Stimulated activated CD8-positive, alpha-beta memory T cell treated with anti-CD3 and anti-CD28 coated beads, Interleukin-15, amount 100 ng/mL, for 1 hour (primary cell): Measurements from ENCODE around the gene ZKSCAN4.

Source experiments
- DNase-seq: peaks from one replicate; pipeline ENCODE4 v3.0.0-alpha.2; 2020; ENCODE audit warnings: low read depth

The ZKSCAN4 gene

DNA sequence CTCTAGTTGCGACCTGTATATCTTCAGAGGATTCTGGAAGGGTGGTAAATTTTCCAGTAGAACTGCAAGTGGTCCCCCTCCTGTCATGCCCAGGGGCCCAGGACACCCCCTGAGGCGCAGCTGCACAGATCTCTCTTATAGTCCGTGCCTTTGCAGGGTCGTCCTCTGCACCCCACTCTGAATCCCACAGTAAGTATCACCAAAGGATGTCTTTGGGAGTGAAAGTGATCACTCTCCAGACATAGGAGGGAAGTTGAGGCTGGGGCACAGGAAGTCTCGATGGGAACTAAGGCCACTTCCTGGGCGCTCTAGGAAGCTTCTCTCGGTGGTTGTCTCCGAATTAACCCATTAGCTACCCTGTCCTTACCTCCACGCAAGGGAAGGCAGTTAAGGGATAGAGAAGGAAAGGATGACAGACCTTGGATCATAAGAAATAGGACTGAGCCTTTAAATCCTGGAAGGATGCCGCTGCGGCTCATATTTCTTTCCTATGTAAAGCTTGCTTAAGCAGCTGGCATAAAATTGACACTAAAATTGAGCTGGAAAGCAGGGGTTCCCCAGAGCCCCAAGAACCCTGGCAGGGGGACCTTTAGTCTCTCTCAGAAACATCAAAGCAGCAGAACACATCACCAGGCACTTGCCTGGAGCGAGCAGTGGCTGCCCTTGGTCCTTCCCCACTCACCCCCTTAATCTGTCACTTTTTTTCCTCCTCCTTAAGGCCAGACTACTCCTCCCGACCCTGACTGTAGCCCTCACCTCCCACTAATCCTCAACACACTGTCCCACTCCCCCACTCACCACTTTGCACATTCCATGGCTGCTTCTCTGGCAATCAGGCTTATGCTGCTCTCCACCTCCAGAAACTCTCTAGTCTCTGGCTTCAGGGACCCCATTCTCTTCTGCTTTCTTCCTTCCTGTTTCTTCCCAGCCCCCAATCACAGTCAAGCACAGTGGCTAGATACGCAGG is at the start of gene ZKSCAN4:
ZKSCAN4 (minus strand) TSS at position 261 of the 967 bp plus-strand sequence. CDS start 289 bp downstream, outside the sequence.
- DNase-seq = peak; percentile 64

- no peak for DNase-seq
Measured at GRCh38 chr6:28296520-28297060, 44.5 kb upstream of the ZKSCAN4 start.

- DNase-seq = no peak
Measured at GRCh38 chr6:28295326-28295725, 43.3 kb upstream of the ZKSCAN4 start.

- no peak for DNase-seq
Measured at GRCh38 chr6:28291573-28291972, 39.5 kb upstream of the ZKSCAN4 start.

DNA sequence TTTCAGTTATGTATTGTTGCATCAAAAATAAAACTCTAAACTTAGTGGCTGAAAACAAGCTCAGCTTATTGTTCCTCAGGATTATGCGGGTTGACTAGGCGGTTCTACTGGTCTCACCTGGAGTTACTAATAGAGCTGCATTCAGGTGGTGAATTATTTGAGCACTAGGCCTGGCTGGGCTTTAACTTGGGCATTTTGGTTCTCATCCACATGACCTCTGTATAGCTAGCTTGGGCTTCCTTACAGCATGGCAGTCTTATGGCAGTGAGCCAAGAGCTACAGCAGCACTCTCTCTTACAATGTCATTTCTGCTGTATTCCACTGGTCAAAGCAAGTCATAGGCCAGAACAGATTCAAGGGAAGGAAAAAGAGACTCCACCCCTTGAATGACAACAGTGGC is 30.9 kb upstream of the ZKSCAN4 start:
- no peak for DNase-seq

- DNase-seq = no peak
Measured at GRCh38 chr6:28281288-28282064, 29.4 kb upstream of the ZKSCAN4 start, which contains the start of gene PGBD1. TSS of gene PGBD1 (plus strand) at chr6:28281572. CDS start at chr6:28283814, 2,242 bp downstream.

- no peak for DNase-seq
Measured at GRCh38 chr6:28280595-28281287, 28.7 kb upstream of the ZKSCAN4 start.

GRCh38 chr6:28277746-28278145 is 25.7 kb upstream of the ZKSCAN4 start:
- no peak for DNase-seq

DNA sequence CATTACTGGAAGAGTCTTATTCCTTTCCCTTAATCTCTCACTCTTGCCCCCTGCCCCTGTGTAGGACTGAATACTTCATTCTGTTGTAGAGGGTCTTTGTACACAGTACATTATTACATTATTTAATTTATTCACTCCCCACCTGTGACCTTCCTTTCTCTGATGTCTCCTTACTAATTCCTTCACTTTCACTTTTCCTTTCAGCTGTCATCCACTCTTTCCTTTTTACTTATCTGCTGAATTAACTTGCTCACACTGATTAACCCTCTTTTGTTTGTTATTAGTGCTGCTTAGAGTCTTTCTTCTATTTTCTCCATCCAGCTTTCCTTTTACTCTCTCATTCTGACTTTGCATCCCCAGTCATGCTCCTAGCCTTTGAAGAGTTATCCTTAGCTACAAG is 22.8 kb upstream of the ZKSCAN4 start:
- no peak for DNase-seq

- DNase-seq = no peak
Measured at GRCh38 chr6:28269492-28269891, 17.4 kb upstream of the ZKSCAN4 start.

DNA sequence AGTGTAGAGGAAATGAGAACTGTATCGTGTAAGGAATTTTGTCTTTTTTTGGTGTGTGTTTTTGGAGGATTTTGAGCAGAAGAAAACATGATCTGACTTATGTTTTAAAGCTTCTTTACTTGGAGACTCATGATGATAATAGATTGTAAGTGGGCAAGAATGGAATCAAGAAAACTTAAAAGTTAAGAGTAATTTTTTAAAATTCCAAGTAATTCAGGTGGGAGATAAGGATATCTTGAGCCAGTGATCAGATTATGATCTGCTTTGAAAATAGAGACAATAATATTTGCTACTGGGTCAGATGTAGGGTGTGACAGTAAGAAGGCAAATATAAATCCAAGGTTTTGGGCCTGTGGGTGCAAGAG is 15.6 kb upstream of the ZKSCAN4 start:
- no peak for DNase-seq

- DNase-seq = peak; percentile 79
Measured at GRCh38 chr6:28266962-28267694, 15.1 kb upstream of the ZKSCAN4 start, which contains the start of gene ZSCAN26. TSS of gene ZSCAN26 (plus strand) at chr6:28267143. CDS start at chr6:28271920, 4,777 bp downstream.

DNA sequence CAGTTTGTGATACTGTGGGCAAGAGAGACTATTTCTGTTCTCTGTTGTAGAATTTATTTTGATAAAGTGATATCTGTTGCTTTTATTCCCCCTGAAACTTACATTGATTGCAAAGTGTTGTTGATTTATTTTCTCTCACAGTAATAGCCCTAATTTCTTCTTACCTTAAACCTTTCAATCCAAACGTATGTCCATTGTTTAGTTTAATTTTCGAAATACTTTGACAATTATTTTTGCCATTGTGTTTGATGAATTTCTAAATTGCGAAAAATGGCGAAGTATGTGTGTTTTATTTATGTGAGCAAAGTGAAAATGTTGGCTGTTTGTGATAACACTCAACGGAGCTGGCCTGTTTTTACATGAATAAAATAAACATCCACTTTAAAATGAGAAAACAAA is 14.5 kb upstream of the ZKSCAN4 start:
- no peak for DNase-seq

GRCh38 chr6:28264834-28265401 is 12.8 kb upstream of the ZKSCAN4 start:
- DNase-seq = no peak

- no peak for DNase-seq
Measured at GRCh38 chr6:28263922-28264321, 11.9 kb upstream of the ZKSCAN4 start.

GRCh38 chr6:28258877-28259777 is 7.1 kb upstream of the ZKSCAN4 start, which contains the start of gene NKAPL:
TSS of gene NKAPL (plus strand) at chr6:28259297. CDS start at chr6:28259372, 75 bp downstream.
- no peak for DNase-seq

DNA sequence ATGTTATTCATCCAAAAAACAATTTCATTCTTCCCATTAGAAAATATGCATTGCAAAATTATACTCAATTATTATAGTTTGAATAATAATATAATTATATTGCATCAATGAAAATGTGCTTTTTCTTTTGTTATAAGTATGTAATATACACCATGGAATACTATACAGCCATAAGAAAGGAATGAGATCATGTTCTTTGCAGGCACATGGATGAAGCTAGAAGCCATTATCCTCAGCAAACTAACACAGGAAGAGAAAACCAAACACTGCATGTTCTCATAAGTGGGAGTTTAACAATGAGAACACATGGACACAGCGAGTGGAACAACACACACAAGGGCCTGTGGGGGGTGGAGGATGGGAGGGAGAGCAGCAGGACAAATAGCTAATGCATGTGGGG is 5.0 kb upstream of the ZKSCAN4 start:
- DNase-seq = no peak

DNA sequence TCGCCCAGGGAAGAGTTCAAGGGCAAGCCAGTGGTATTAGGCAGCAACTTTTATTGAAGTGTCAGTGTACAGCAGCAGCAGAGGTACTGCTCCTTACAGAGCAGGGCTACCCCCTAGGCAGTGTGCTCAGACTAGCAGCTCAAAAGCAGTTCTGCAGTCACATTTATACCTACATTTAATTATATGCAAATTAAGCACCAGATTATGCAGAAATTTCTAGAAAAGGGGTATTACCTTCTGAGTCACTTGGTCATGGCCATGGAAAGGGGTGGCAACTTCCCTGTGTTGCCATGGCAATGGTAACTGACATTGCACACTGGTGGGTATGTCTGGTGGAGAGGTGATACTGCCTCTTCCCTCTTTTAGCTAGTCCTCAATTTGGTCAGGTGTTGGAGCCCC is 2.1 kb upstream of the ZKSCAN4 start:
- DNase-seq = no peak

- no peak for DNase-seq
Measured at GRCh38 chr6:28251661-28252008, 434 bp downstream of the ZKSCAN4 start.

DNA sequence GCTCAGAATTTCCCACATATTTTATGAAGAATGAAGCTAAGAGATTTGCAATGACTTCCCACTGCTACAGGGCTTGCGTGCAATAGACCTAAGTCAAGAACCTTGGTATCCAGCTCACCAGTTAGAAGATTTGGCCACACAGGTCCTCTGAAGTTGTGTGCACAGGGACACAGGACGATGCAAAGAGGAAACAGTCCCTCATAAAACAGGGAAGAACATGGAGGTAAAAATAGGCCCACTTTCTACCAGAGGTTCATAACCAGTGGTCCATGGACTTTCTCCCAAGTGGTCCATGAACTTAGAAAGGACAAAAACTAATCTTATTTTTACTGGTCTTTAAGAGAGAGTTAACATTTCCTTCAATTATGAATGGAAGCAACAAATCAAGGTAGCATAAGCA is 1.3 kb downstream of the ZKSCAN4 start:
- no peak for DNase-seq
